ENCODE results near the gene HCLS1. TPM values are rescaled to one million over a fixed set of nuclear protein-coding genes. Genes with fewer than 3 reads are reported as not detected.
"Not testable (repeated sequence)": the region's sequence is repeated elsewhere in the genome, so short reads cannot be mapped to it uniquely, and the experiment has no call there.

Gene HCLS1
- total and polyA plus RNA-seq, 10 donors: 207 to 554 (median 349) TPM

GRCh38 chr3:121601212-121601812 lies 59.4 kb downstream of the HCLS1 start:
- 24 to 41% (median 37%) methylated on average over 4 of the region's 4 CpGs for WGBS, 5 donors
- Histone ChIP-seq H3K4me3 (no peak overlapping the region), H3K4me1 (no peaks in the 10 kb centered on the region), H3K27ac (no peak overlapping the region), H3K9me3 (no peaks in the 10 kb centered on the region), H3K27me3 (replicated peaks in 1 of 7) (no peaks in the 10 kb centered on the region), H3K36me3 (no peaks in the 10 kb centered on the region)
- TF ChIP-seq POLR2AphosphoS5 (IDR thresholded peaks at IDR 0.05) (no peak), CTCF (IDR thresholded peaks at IDR 0.05 in 8 of 11, conservative IDR thresholded peaks at IDR 0.05 in 3 of 11) (no peak), POLR2A (IDR thresholded peaks at IDR 0.05) (no peak)
- DNase-seq: no peak
- intact Hi-C loops (cut with DNase I; ENCODE audit: low total_unique reads): no loop called here

- H3K9me3 ChIP-seq; intact Hi-C loops (cut with DNase I; ENCODE audit: low total_unique reads); H3K4me1 ChIP-seq; DNase-seq; H3K36me3 ChIP-seq; H3K27me3 ChIP-seq (replicated peaks in 1 of 7); H3K27ac ChIP-seq; H3K4me3 ChIP-seq: not testable (repeated sequence)
- 83 to 96% (median 89%) methylated on average over 2 of the region's 2 CpGs for WGBS, 5 donors
Measured at GRCh38 chr3:121599900-121600299, 60.8 kb downstream of the HCLS1 start.

- WGBS, 5 donors: 88 to 100% (median 91%) methylated on average over 2 of the region's 2 CpGs
- no peak overlapping the region for H3K27ac ChIP-seq
- H3K9me3 ChIP-seq: no peaks in the 10 kb centered on the region
- no peak overlapping the region for H3K4me3 ChIP-seq
- TF ChIP-seq POLR2A (IDR thresholded peaks at IDR 0.05) (no peak), POLR2AphosphoS5 (IDR thresholded peaks at IDR 0.05) (no peak), CTCF (IDR thresholded peaks at IDR 0.05 in 8 of 11, conservative IDR thresholded peaks at IDR 0.05 in 3 of 11) (no peak)
- intact Hi-C loops (cut with DNase I; ENCODE audit: low total_unique reads): no loop called here
- DNase-seq: no peak
- no peaks in the 10 kb centered on the region for H3K36me3 ChIP-seq
- H3K4me1 ChIP-seq: no peaks in the 10 kb centered on the region
- H3K27me3 ChIP-seq (replicated peaks in 1 of 7): no peaks in the 10 kb centered on the region
Measured at GRCh38 chr3:121598564-121598963, 62.1 kb downstream of the HCLS1 start.

- 86 to 98% (median 90%) methylated on average over 4 of the region's 4 CpGs for WGBS, 5 donors
- no peak overlapping the region for H3K27ac ChIP-seq
- H3K4me3 ChIP-seq: no peak overlapping the region
- intact Hi-C loops (cut with DNase I; ENCODE audit: low total_unique reads): no loop called here
- no peaks in the 10 kb centered on the region for H3K9me3 ChIP-seq
- H3K27me3 ChIP-seq (replicated peaks in 1 of 7): no peaks in the 10 kb centered on the region
- TF ChIP-seq CTCF (IDR thresholded peaks at IDR 0.05 in 8 of 11, conservative IDR thresholded peaks at IDR 0.05 in 3 of 11) (no peak), POLR2AphosphoS5 (IDR thresholded peaks at IDR 0.05) (no peak), POLR2A (IDR thresholded peaks at IDR 0.05) (no peak)
- no peaks in the 10 kb centered on the region for H3K36me3 ChIP-seq
- DNase-seq: no peak
- no peaks in the 10 kb centered on the region for H3K4me1 ChIP-seq
Measured at GRCh38 chr3:121595765-121596406, 64.8 kb downstream of the HCLS1 start.
